DMS79 treated with DMSO at 0.1 percent for 48 hours (cell line): ENCODE data around the gene ERMN.
"Not testable (repeated sequence)": the region's sequence is repeated elsewhere in the genome, so short reads cannot be mapped to it uniquely, and the experiment has no call there.

Experiments used
- DNase-seq: peaks from one replicate; lab custom pipeline; 2025; lab: John Stamatoyannopoulos, UW

ERMN gene

GRCh38 chr2:157292853-157293252, 32.8 kb downstream of the ERMN start:
- DNase-seq: no peak

- DNase-seq: no peak
These were observed 34.6 kb downstream of the ERMN start for GRCh38 chr2:157291018-157291417.

DNA sequence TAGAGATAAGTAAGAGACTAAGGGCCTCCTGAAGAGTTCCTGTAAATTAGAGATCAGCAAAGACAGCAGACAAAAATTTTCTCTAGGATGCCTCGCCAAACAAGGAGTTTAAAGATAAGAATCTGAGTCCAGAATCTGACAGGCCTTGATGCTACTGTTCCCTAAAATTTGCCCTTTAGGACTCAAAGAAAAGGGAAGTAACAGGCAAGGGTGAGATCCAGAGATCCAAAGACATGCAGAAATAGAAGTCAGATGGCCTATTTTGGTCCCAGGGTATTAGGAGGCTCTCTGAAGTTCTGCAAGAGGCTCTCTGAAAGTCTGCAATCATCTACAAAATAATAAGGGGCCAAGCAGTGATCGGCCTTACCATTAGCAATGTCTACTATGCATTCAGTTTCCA, 35.1 kb downstream of the ERMN start:
- no peak for DNase-seq

- DNase-seq: no peak
These were observed 38.5 kb downstream of the ERMN start for GRCh38 chr2:157287160-157287559.

DNA sequence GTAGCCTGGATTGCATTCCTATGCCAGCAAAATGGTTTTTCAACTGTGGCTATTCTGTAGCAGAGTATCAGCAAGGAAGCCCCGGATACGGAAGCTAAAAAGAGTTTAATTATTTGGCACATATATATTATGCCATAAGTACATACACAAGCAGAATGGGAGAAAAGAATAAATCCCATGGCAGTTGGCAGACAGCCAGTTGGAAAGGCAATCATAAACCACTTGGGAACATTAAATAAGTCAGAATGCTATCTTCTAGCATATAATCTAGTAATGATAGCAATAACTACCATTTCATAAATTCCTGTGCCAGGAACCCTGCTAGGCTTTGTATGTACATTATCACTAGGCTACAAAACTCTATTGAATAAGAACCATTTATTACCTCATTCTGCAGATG, 42.2 kb downstream of the ERMN start:
- no peak for DNase-seq

DNA sequence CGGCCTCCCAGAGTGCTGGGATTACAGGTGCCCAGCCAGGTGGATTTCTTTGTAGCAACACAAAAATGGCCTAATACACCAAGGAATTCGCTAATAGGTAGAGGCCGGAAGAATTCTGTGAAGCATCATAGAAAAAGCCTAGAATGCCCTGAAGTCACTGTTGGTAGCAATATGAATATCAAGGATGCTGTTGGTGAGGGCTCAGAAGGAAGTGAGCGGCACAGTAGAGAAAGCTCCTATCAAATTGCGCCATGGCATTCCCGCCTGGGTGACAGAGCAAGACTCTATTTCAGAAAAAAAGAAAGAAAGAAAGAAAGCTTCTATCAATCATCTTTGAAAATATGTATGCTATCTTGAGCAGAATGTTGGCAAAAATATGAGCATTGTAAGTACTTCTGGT, 44.3 kb downstream of the ERMN start:
- no peak for DNase-seq

GRCh38 chr2:157279311-157279710, 46.3 kb downstream of the ERMN start:
- not testable (repeated sequence) for DNase-seq

DNA sequence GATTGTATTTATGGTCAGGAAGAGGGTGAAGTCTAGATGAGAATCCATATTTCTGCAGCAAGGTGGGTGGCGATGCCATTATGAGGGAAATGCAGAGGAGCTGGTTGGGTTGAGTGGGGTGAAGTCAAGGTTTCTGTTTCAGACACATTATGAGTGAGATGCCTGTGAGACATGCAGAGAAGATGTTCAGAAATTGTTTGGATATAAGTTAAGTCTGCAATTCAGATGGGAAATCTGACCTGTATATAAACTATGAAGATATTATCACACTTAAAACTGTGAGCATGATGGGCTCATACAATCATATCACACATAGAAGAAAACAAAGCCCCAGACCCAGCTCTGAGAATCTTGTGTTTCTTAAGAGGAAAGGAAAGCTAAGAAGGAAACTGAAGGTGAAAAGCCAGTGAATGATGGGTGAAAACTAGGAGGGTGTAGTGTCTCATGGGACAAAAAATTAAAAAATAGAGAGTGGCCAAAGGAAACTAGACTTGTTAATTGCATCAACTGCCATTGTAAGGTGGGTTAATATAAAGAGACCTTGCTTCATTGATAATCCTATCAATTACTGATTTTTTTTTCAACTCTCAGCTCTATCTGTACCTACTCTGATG, 53.9 kb downstream of the ERMN start:
- DNase-seq: no peak

DNA sequence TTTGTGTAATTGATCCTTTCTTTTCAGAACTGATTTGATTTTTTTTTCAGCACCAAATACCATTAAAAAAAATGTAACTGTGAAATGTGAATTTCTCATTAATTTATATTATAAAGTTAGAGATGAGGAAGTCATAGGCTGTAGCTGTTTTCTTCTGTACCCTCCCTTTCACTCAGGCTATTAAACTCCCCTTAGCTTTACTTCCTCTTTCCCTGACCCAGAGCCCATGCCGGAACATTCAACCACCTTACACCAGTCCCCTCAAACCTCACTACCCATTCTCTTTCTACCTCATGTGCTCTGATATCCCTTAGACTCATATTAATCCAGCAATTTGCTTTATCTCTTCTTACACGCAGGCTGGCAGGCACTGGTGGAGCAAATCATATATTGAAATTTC, 55.7 kb downstream of the ERMN start:
- no peak for DNase-seq

DNA sequence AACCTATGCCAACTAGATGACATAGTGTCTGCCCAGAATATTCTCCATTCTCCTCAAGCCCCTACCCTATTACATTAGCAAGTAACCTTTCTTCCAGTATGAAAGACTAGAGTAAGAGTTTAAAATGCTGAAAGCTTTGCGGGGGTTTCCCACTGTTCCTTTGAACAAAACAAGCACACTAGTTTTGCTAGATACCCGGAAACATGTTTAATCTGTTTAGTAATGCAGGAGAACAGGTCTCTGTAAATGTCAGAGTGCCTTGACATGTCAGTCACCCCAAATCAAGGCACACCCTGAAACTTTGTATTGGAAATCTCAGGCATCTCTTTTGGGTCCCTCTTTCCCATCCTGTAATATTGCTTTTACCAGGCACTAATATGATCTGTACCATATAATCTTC, 56.6 kb downstream of the ERMN start:
- no peak for DNase-seq
